ENCODE measurements around the gene MIP.
"Not testable (repeated sequence)": the region's sequence is repeated elsewhere in the genome, so short reads cannot be mapped to it uniquely, and the experiment has no call there.

MIP gene

DNA sequence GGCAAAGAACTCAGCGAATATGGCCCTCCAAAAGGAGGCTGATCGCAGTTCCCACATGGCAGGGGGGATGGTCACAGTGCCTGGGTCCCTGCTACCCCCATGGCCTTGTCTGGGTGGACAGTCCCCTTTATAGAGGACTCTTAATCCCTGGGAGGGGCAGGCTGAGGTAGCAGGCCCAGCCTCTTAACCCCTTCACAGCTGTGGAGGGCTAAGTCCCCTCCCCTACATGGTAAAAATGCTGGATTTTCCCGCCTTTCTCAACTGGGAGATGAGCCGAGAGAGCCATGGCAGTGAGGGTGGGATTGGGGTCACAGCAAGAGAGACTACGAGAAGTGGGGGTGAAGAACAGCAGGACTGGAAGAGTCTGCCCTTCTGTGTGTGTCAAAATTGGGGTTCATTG, at the start of gene MIP:
Gene MIP (minus strand): TSS at position 101 of the 400 bp plus-strand sequence. CDS start 44 bp downstream, at position 57.
- no peak for DNase-seq (ENCODE audit: low spot score)

DNA sequence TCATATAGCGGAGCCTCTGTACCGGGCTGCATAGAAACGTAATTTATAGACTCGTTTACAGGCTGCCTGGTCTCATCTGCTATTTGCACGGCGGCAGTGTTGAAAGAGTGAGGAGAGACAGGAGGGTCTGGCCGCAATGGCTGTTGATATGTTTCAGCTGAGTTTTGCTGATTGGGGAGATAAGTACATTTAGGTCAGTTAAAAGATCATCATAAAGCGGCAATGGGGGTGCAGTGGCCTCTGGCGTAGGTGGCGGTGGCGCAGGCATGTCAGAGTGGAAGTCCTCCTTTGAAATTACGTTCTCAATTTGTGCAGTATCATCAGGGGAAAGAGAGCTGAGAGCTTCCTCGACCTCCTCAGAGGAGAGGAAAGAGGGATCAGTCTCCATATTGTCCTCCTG, 45.4 kb upstream of the MIP start:
- DNase-seq (ENCODE audit: low spot score): not testable (repeated sequence)

GRCh38 chr12:56499452-56499851, 45.0 kb upstream of the MIP start:
- not testable (repeated sequence) for DNase-seq (ENCODE audit: low spot score)

DNA sequence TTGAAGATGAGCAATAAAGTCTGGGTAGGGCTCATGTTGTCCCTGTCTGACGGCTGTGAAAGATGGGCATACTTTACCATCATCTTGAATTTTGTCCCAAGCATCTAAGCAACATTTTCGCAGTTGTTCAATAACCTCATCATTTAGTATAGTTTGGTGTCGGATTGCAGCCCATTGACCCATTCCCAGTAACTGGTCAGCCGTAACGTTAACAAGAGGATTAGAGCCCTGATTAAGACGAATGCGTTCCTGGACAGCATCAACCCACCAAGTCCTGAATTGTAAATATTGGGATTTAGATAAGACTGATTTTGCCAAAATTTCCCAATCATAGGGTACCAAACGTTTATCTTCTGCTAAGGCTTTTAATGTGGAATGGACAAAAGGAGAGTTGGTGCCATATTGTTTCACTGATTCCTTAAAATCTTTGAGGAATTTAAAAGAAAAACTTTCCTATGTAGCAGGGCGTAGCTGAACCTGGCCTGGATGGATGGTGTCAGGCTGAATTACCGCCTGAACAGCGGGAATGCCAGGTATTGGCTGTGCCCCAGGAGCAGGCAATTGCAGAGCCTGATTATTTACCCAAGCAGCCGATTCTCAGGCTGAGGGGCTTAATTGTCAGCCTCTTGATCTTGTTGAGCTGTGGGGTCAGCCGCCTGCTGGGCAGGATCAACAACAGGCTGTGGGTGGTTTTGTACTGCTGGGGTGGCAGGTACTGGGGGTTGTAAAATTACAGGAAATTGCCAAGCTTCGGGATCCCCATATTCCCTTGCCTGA, 43.9 kb upstream of the MIP start:
- peak; percentile 77 for DNase-seq (ENCODE audit: low spot score)

DNA sequence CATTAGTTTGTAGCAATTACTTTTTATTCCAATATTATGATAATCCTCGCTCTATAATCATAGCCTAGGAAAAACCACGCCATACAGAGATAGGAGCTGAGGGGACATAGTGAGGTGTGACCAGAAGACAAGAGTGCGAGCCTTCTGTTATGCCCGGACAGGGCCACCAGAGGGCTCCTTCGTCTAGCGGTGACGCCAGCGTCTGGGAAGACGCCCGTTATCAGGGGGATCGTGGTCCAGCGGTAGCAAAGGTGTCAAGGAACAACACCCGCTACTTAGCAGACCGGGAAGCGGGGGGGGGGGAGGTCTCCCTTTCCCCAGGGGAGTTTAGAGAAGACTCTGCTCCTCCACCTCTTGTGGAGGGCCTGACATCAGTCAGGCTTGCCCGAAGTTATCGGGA, 42.2 kb upstream of the MIP start:
- peak; percentile 67 for DNase-seq (ENCODE audit: low spot score)

- DNase-seq (ENCODE audit: low spot score): not testable (repeated sequence)
Measured at GRCh38 chr12:56494481-56494880, 40.0 kb upstream of the MIP start.

- DNase-seq (ENCODE audit: low spot score): not testable (repeated sequence)
Measured at GRCh38 chr12:56494106-56494415, 39.6 kb upstream of the MIP start.

DNA sequence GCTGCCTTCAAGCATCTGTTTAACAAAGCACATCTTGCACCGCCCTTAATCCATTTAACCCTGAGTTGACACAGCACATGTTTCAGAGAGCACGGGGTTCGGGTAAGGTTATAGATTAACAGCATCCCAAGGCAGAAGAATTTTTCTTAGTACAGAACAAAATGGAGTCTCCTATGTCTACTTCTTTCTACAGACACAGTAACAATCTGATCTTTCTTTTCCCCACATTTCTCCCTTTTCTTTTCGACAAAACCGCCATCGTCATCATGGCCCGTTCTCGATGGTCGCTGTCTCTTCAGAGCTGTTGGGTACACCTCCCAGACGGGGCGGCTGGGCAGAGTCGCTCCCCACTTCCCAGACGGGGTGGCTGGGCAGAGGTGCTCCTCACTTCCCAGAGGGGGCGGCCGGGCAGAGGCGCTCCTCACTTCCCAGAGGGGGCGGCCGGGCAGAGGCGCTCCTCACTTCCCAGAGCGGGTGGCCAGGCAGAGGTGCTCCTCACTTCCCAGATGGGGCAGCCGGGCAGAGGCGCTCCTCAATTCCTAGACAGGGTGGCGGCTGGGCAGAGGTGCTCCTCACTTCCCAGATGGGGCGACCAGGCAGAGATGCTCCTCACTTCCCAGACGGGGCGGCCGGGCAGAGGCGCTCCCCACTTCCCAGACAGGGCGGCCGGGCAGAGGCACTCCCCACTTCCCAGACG, 39.1 kb upstream of the MIP start:
- not testable (repeated sequence) for DNase-seq (ENCODE audit: low spot score)

GRCh38 chr12:56490360-56490759, 35.9 kb upstream of the MIP start:
- DNase-seq (ENCODE audit: low spot score): no peak

DNA sequence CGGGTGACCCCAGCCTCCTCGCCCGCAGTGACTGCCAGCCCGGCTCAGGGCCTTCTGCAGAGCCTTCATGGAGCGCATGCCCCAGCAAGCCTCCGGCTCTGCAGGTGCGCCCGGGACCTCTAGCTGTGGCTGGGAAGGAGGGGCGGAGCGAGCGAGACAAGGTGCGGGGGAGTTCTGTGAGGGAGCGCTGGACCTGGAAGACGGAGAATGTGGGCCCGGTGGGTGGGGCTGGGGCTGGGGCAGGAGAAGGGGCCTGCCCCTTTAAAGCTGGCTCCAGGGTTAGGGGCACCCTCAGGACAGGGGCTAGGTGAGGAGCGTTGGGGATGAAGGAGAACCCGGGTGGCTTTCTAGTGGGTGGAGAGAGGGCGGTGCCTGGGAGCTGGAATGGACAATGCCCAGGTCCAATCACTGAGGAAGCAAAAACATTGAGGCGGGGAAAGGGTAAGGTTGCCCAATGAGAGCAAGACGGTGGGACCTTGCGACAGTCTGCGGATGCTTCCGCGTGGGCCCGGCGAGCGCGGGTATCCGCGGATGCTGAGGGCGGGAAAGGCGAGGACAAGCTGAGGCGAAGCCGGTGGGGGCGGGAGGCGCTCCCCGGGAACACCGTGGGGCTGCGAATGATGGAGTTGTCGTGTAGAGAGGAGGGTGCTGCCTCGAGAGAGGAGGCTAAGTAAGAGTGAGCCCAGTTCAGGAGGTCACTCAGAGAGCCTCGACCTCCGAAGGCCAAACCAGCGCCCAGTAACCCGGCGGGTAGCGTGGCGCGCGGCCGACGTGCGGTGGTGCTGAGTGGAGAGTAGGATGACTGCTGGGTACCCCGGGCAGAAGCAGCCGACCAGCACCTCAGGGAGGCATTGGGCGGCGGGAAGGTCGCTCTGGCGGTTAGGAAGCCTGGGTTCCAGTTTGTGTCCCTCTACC, 33.8 kb upstream of the MIP start, which contains the start of gene GLS2:
Gene GLS2 (minus strand): TSS at position 121 of the 915 bp plus-strand sequence. CDS start 43 bp downstream, at position 78.
- DNase-seq (ENCODE audit: low spot score): peak; percentile 84

GRCh38 chr12:56487448-56488040, 33.1 kb upstream of the MIP start:
- DNase-seq (ENCODE audit: low spot score): peak; percentile 78

- no peak for DNase-seq (ENCODE audit: low spot score)
Measured at GRCh38 chr12:56486694-56487093, 32.2 kb upstream of the MIP start.

GRCh38 chr12:56484566-56484965, 30.1 kb upstream of the MIP start:
- DNase-seq (ENCODE audit: low spot score): no peak

GRCh38 chr12:56479625-56480024, 25.2 kb upstream of the MIP start:
- no peak for DNase-seq (ENCODE audit: low spot score)

DNA sequence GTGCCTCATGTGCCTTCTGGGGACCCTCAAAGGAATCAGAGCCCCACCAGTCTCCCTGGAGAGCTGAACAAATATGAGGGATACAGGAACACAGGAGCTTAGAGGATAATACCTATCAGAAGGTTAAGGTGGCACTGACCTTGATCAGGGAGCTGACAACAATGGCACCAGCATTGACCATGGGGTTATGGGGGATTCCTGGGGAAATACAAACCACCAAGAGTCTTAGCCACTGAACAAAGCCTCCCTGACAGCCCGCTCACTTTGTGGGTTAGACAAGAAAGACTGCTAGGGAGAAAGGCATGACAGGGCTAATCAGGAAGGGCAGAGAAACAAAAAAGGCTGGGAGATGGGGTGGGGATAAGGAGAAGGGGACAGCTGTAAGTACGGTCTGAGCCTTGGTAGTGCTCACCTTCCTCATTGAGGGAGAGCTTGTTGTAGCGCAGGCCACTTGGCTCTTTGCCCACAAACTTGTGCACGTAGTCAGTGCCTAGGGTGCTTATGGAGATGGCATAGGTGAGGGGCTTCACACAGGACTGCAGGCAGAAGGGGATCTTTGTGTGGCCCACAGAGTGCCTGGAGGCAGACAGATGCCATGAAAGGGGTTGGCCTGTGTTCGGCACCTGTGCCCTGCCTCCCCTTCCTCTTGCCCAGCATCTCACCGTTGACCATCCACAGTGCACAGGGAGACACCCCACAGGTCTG, 23.2 kb upstream of the MIP start:
- DNase-seq (ENCODE audit: low spot score): no peak

- DNase-seq (ENCODE audit: low spot score): no peak
Measured at GRCh38 chr12:56476972-56477432, 22.5 kb upstream of the MIP start.

- DNase-seq (ENCODE audit: low spot score): no peak
Measured at GRCh38 chr12:56476143-56476542, 21.7 kb upstream of the MIP start.

DNA sequence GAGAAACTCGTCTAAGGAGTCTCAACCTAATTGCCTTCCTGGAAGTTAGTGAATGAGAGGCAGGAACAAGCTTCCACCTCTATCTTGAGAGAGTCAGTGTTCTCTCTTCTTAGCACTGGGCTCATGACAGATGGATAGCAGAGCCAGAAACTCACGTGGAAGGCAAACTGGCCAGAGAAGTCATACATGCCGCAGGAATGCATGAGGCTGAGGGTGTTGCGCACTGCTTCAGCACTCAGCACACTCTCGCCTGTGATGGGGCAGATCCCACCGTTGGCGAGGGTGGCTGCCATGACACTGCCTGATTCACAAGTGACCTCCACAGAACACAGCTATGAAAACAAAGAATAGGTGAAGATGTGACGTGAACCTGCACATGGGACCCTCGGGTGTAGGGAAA, 19.9 kb upstream of the MIP start:
- no peak for DNase-seq (ENCODE audit: low spot score)

DNA sequence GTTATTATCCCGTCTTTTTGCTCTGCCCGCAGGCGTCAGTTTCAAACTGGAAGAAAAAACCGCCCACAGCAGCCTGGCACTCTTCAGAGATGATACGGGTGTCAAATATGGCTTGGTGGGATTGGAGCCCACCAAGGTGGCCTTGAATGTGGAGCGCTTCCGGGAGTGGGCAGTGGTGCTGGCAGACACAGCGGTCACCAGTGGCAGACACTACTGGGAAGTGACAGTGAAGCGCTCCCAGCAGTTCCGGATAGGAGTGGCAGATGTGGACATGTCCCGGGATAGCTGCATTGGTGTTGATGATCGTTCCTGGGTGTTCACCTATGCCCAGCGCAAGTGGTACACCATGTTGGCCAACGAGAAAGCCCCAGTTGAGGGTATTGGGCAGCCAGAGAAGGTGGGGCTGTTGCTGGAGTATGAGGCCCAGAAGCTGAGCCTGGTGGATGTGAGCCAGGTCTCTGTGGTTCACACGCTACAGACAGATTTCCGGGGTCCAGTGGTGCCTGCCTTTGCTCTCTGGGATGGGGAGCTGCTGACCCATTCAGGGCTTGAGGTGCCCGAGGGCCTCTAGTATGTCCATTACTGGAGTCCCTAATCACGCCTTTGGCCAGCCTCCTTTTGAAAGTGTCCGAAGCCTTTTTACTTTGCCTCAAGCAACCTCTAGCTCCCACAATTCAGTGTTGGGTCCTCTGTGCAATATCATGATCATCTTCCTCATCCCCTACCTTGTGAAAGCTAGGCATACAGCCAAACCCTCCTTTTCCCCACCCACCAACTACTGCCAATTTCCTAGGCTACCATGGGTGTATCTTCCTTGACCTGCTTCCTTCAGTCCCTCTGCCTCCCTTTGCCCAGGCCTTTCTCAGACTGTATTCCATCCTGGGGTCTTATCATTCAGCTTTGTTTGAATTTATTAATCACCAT, 14.8 kb upstream of the MIP start:
- no peak for DNase-seq (ENCODE audit: low spot score)

Measured in ecto neural progenitor cell (in vitro differentiated cells).